WTC11 (cell line): ENCODE measurements around the gene SPEM2.
A peak's percentile ranks its signal among the peaks of the same experiment; 100 is the strongest.

ENCODE experiments used
- GABPB1 ChIP-seq: sonication (generic); formaldehyde crosslinking; IDR thresholded peaks from 2 replicates; pipeline ENCODE4 v1.8.1; 2023; ENCODE audit warnings: mild to moderate bottlenecking, missing genetic modification reagents
- ZNF138 ChIP-seq: sonication (generic); formaldehyde crosslinking; conservative IDR thresholded peaks from 2 replicates; pipeline ENCODE4 v1.8.1; 2022; ENCODE audit warnings: mild to moderate bottlenecking, moderate library complexity, missing genetic modification reagents

GRCh38 chr17:7444682-7445618 is 19.5 kb downstream of the SPEM2 start, which contains the start of gene CHRNB1:
- no peak for TF ChIP-seq ZNF138 (CRISPR knock-in tag)
- TF ChIP-seq GABPB1 (CRISPR knock-in tag) = 0 out of 2 replicates have a peak, but pooled peaks have one; percentile 33
